ACC112 (cell line): ENCODE data around the gene SLC43A3.

Experiments used
- H2AFZ ChIP-seq: fragments of 200-600 bp; sonication (generic); one replicate; pipeline ENCODE4 v1.6.0; 2017; ENCODE audit warnings: antibody characterized with exemption, low read length; ENCODE audit not compliant: unreplicated experiment
- H3K27ac ChIP-seq: fragments of 200-600 bp; sonication (generic); 2 replicates; pipeline ENCODE4 v1.5.1; 2014; ENCODE audit warnings: low read depth, mild to moderate bottlenecking, antibody characterized with exemption, low read length, moderate library complexity
- H3K27me3 ChIP-seq: fragments of 200-600 bp; sonication (generic); 2 replicates; pipeline ENCODE4 v1.6.1; 2014; ENCODE audit warnings: mild to moderate bottlenecking, antibody characterized with exemption, low read length, moderate library complexity, mixed read lengths; ENCODE audit not compliant: insufficient read depth
- H3K36me3 ChIP-seq: fragments of 200-600 bp; sonication (generic); 2 replicates; pipeline ENCODE4 v1.6.1; 2016; ENCODE audit warnings: mild to moderate bottlenecking, antibody characterized with exemption, low read length, moderate library complexity, mixed read lengths; ENCODE audit not compliant: insufficient read depth
- H3K4me1 ChIP-seq: fragments of 200-600 bp; sonication (generic); one replicate; pipeline ENCODE4 v1.6.1; 2016; ENCODE audit warnings: low read length, mixed read lengths; ENCODE audit not compliant: insufficient read depth, unreplicated experiment, control insufficient read depth
- H3K4me3 ChIP-seq: fragments of 200-600 bp; sonication (generic); 2 replicates; pipeline ENCODE4 v1.5.1; 2014; ENCODE audit warnings: mild to moderate bottlenecking, low read depth, low read length
- H3K79me2 ChIP-seq: fragments of 200-600 bp; sonication (generic); one replicate; pipeline ENCODE4 v1.6.0; 2016; ENCODE audit warnings: low read length; ENCODE audit not compliant: control insufficient read depth, unreplicated experiment, insufficient read depth

The SLC43A3 gene

GRCh38 chr11:57440744-57441414 is 14.0 kb upstream of the SLC43A3 start:
- Histone ChIP-seq H3K79me2 (no peaks in the 10 kb centered on the region), H3K27ac (no peak overlapping the region), H3K36me3 (no peaks in the 10 kb centered on the region), H3K4me3 (no peak overlapping the region), H3K27me3 (peaks cover 4% of the 10 kb centered on the region; the same call in 1 of the 2 replicates), H2AFZ (no peak overlapping the region), H3K4me1 (no peaks in the 10 kb centered on the region)

- no peak overlapping the region for H3K27ac ChIP-seq
- no peak overlapping the region for H3K4me3 ChIP-seq
- H2AFZ ChIP-seq, result no peak overlapping the region
- peaks cover 6% of the 10 kb centered on the region for H3K4me1 ChIP-seq
- H3K79me2 ChIP-seq, result no peaks in the 10 kb centered on the region
- H3K27me3 ChIP-seq, result no peaks in the 10 kb centered on the region
- no peaks in the 10 kb centered on the region for H3K36me3 ChIP-seq
Measured at GRCh38 chr11:57439786-57440185, 12.9 kb upstream of the SLC43A3 start.

GRCh38 chr11:57438345-57439285 is 11.7 kb upstream of the SLC43A3 start:
- no peak overlapping the region for H2AFZ ChIP-seq

GRCh38 chr11:57436031-57436430 is 9.1 kb upstream of the SLC43A3 start:
- Histone ChIP-seq H3K36me3 (no peaks in the 10 kb centered on the region), H3K27ac (no peak overlapping the region)

More at GRCh38 chr11:57438345-57439285, 11.7 kb upstream of the SLC43A3 start:
- Histone ChIP-seq H3K36me3 (no peaks in the 10 kb centered on the region), H3K27me3 (no peaks in the 10 kb centered on the region), H3K79me2 (no peaks in the 10 kb centered on the region), H3K27ac (no peak overlapping the region), H3K4me3 (no peak overlapping the region), H3K4me1 (peaks cover 17% of the 10 kb centered on the region)

GRCh38 chr11:57434640-57435546 is 8.0 kb upstream of the SLC43A3 start:
- Histone ChIP-seq H3K4me1 (peaks cover 30% of the 10 kb centered on the region), H3K79me2 (no peaks in the 10 kb centered on the region), H3K4me3 (no peak overlapping the region), H3K36me3 (no peaks in the 10 kb centered on the region), H3K27ac (peak overlapping the region; percentile 43), H2AFZ (no peak overlapping the region), H3K27me3 (no peaks in the 10 kb centered on the region)

More at GRCh38 chr11:57436031-57436430, 9.1 kb upstream of the SLC43A3 start:
- Histone ChIP-seq H3K27me3 (no peaks in the 10 kb centered on the region), H3K4me1 (peaks cover 30% of the 10 kb centered on the region), H3K4me3 (no peak overlapping the region), H3K79me2 (no peaks in the 10 kb centered on the region), H2AFZ (no peak overlapping the region)

GRCh38 chr11:57432714-57433163 is 5.8 kb upstream of the SLC43A3 start:
- Histone ChIP-seq H3K4me1 (peaks cover 37% of the 10 kb centered on the region), H2AFZ (no peak overlapping the region), H3K27me3 (no peaks in the 10 kb centered on the region), H3K4me3 (no peak overlapping the region), H3K79me2 (no peaks in the 10 kb centered on the region), H3K27ac (no peak overlapping the region), H3K36me3 (no peaks in the 10 kb centered on the region)

- H3K4me3 ChIP-seq, result no peak overlapping the region
- peaks cover 43% of the 10 kb centered on the region for H3K4me1 ChIP-seq
- no peak overlapping the region for H2AFZ ChIP-seq
- no peaks in the 10 kb centered on the region for H3K79me2 ChIP-seq
- H3K27me3 ChIP-seq, result no peaks in the 10 kb centered on the region
- H3K27ac ChIP-seq, result no peak overlapping the region
- H3K36me3 ChIP-seq, result no peaks in the 10 kb centered on the region
Measured at GRCh38 chr11:57432149-57432561, 5.2 kb upstream of the SLC43A3 start.

GRCh38 chr11:57430952-57431351 is 4.0 kb upstream of the SLC43A3 start:
- H3K27ac ChIP-seq, result no peak overlapping the region
- no peaks in the 10 kb centered on the region for H3K27me3 ChIP-seq
- H2AFZ ChIP-seq, result no peak overlapping the region
- no peaks in the 10 kb centered on the region; the same call in 1 of the 2 replicates for H3K36me3 ChIP-seq
- no peak overlapping the region for H3K4me3 ChIP-seq
- H3K4me1 ChIP-seq, result peaks cover 44% of the 10 kb centered on the region
- peaks cover 8% of the 10 kb centered on the region for H3K79me2 ChIP-seq

GRCh38 chr11:57429946-57430345 is 3.0 kb upstream of the SLC43A3 start:
- H3K4me3 ChIP-seq, result no peak overlapping the region
- peaks cover 17% of the 10 kb centered on the region for H3K79me2 ChIP-seq
- no peak overlapping the region for H3K27ac ChIP-seq
- peaks cover 48% of the 10 kb centered on the region for H3K4me1 ChIP-seq
- H3K36me3 ChIP-seq, result no peaks in the 10 kb centered on the region; the same call in 1 of the 2 replicates
- no peak overlapping the region for H2AFZ ChIP-seq
- no peaks in the 10 kb centered on the region for H3K27me3 ChIP-seq

- Histone ChIP-seq H2AFZ (no peak overlapping the region), H3K27me3 (no peaks in the 10 kb centered on the region), H3K36me3 (peaks cover 6% of the 10 kb centered on the region; the same call in 1 of the 2 replicates), H3K79me2 (peaks cover 29% of the 10 kb centered on the region), H3K4me1 (peaks cover 46% of the 10 kb centered on the region), H3K4me3 (no peak overlapping the region), H3K27ac (no peak overlapping the region)
Measured at GRCh38 chr11:57428643-57429042, 1.7 kb upstream of the SLC43A3 start.
